Large intestine (tissue), 3 donors: Measurements from ENCODE around the gene DYSF. TPM values are rescaled to one million over a fixed set of nuclear protein-coding genes. Genes with fewer than 3 reads are reported as not detected.

Experiments used
- DNase-seq, 2 donors: peaks; one replicate each; pipeline versions ENCODE4 v3.0.0 to v3.0.0-alpha.2; 2013
- H3K27ac ChIP-seq: one replicate; pipeline ENCODE4 v1.5.1; 2013; ENCODE audit warnings: low read length
- H3K27me3 ChIP-seq: 2 replicates; pipeline ENCODE4 v1.6.1; 2013; ENCODE audit warnings: low read length; ENCODE audit not compliant: control insufficient read depth, insufficient read depth
- H3K36me3 ChIP-seq: 2 replicates; pipeline ENCODE4 v1.6.1; 2013; ENCODE audit warnings: low read length; ENCODE audit not compliant: control insufficient read depth, insufficient read depth
- H3K4me1 ChIP-seq: one replicate; pipeline ENCODE4 v1.6.1; 2013; ENCODE audit warnings: low read length; ENCODE audit not compliant: control insufficient read depth, insufficient read depth
- H3K4me3 ChIP-seq: one replicate; pipeline ENCODE4 v1.5.1; 2013; ENCODE audit warnings: low read length
- H3K9me3 ChIP-seq: one replicate; pipeline ENCODE4 v1.6.1; 2013; ENCODE audit warnings: mild to moderate bottlenecking, low read depth, low read length, moderate library complexity; ENCODE audit not compliant: control insufficient read depth
- WGBS: methylation state at CpG from one replicate; pipeline ENCODE4 v1.1.5; 2013; ENCODE audit warnings: low lambda C conversion rate; ENCODE audit not compliant: insufficient coverage; 5-methylcytosine and 5-hydroxymethylcytosine counted together
- polyA plus RNA-seq: library from polyadenylated mRNA; unstranded; fragments of 120-200 nt; gene quantifications from one replicate; pipeline ENCODE4 v1.2.1, GENCODE V29; 2013

The DYSF gene
- polyA plus RNA-seq, 1 donor, result 6.3 TPM

- Histone ChIP-seq H3K27me3 (no peaks in the 10 kb centered on the region), H3K36me3 (no peaks in the 10 kb centered on the region), H3K9me3 (no peaks in the 10 kb centered on the region), H3K27ac (no peak overlapping the region), H3K4me3 (no peak overlapping the region), H3K4me1 (peaks cover 18% of the 10 kb centered on the region)
- DNase-seq, result no peak
- 93% methylated on average over 3 of the region's 31 CpGs for WGBS
These were observed 106.7 kb downstream of the DYSF start for GRCh38 chr2:71559828-71560637.

DNA sequence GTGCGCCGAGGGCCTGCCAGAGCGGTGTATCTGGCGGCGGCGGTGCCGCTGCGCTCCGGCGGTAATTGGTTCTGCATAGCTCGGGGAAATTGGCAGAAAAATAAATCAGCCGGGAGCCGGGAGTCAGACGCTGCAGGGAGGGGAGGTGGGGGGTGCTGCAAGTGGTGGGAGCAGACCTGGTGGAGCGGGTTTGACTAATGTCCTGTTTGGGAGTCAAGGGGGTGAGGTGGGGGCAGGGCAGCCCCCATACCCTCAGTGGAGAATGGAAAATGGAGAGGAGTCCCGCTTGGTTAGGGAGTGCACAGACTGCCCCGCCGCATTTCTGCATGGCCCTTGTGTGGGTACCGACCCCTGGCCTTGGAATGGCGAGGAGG, 107.3 kb downstream of the DYSF start:
- no peaks in the 10 kb centered on the region for H3K36me3 ChIP-seq
- WGBS, result 80% methylated on average over 1 of the region's 20 CpGs
- no peak for DNase-seq
- H3K4me3 ChIP-seq, result no peak overlapping the region
- peaks cover 15% of the 10 kb centered on the region for H3K4me1 ChIP-seq
- H3K9me3 ChIP-seq, result no peaks in the 10 kb centered on the region
- no peaks in the 10 kb centered on the region for H3K27me3 ChIP-seq
- no peak overlapping the region for H3K27ac ChIP-seq

GRCh38 chr2:71561441-71562267, 108.3 kb downstream of the DYSF start:
- DNase-seq, result no peak
- WGBS, result no CpG with 5 or more reads among the region's 15 CpGs
- Histone ChIP-seq H3K27ac (no peak overlapping the region), H3K4me3 (no peak overlapping the region), H3K9me3 (no peaks in the 10 kb centered on the region), H3K27me3 (no peaks in the 10 kb centered on the region), H3K4me1 (peaks cover 6% of the 10 kb centered on the region), H3K36me3 (no peaks in the 10 kb centered on the region)

DNA sequence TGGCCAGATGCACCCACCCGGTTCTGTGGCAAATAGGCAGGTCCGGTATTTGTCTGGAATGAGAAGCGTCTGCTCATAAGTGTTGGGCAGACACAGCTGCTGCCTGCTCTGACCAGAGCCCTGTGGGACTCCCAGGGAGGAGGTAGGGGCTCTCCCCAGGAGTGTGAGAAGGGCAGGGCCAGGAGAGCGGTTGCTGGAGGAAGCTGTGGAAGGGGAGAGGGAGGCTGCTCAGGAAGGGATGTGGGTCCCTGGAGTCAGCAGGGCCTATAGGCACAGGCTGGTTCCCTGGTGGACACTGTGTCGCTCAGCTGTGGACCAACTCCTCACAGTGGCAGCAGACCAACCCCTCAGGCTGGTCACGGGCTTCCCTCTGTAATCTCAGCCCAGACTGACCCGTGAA, 109.2 kb downstream of the DYSF start:
- Histone ChIP-seq H3K27ac (no peak overlapping the region), H3K9me3 (no peaks in the 10 kb centered on the region), H3K36me3 (no peaks in the 10 kb centered on the region), H3K4me1 (peaks cover 6% of the 10 kb centered on the region), H3K4me3 (no peak overlapping the region), H3K27me3 (no peaks in the 10 kb centered on the region)
- no CpG with 5 or more reads among the region's 7 CpGs for WGBS
- peak in 1 of 2 donors; percentile 32 for DNase-seq

DNA sequence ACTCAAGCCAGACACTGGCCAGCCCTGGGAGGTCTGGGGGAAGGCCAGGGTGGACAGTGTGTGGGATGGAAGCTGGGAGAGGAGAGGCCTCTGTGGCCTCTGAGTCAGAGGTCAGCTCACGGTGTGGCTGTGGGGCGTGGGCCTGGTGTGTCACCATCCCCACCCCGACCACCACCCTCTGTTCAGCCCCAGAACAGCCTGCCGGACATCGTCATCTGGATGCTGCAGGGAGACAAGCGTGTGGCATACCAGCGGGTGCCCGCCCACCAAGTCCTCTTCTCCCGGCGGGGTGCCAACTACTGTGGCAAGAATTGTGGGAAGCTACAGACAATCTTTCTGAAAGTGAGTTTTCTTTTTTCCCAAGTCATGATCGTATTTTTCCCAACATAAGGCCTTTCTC, 110.5 kb downstream of the DYSF start:
- peaks cover 6% of the 10 kb centered on the region for H3K4me1 ChIP-seq
- 100% methylated on average over 1 of the region's 11 CpGs for WGBS
- no peak overlapping the region for H3K4me3 ChIP-seq
- no peaks in the 10 kb centered on the region for H3K36me3 ChIP-seq
- DNase-seq, result no peak
- H3K27me3 ChIP-seq, result no peaks in the 10 kb centered on the region
- H3K9me3 ChIP-seq, result no peaks in the 10 kb centered on the region
- no peak overlapping the region for H3K27ac ChIP-seq

DNA sequence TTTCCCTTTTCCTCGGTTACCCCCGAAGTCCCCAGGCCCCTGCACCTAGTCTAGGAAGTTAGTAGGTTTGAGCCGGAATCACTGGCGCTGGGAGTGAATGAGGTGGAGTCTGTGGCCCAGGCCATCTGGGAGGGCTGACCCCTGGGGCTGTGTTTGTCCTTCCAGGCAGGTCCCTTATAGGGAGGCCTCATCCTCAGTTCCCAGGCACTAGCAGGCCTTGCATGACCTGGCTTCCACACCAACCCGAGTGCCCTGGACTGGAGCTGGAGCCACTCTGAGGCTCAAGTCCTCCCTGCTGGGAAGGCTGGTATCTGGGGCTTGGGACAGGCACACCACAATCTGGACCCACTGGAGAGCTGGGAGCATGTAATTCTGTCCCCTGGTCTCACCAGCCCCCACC, 111.0 kb downstream of the DYSF start:
- Histone ChIP-seq H3K9me3 (no peaks in the 10 kb centered on the region), H3K27me3 (no peaks in the 10 kb centered on the region), H3K27ac (no peak overlapping the region), H3K4me3 (no peak overlapping the region), H3K4me1 (peaks cover 6% of the 10 kb centered on the region), H3K36me3 (no peaks in the 10 kb centered on the region)
- no peak for DNase-seq
- WGBS, result no CpG with 5 or more reads among the region's 5 CpGs

- H3K36me3 ChIP-seq, result no peaks in the 10 kb centered on the region
- no peak overlapping the region for H3K4me3 ChIP-seq
- peaks cover 3% of the 10 kb centered on the region for H3K4me1 ChIP-seq
- H3K27ac ChIP-seq, result no peak overlapping the region
- no peaks in the 10 kb centered on the region for H3K9me3 ChIP-seq
- WGBS, result no CpG with 5 or more reads among the region's 7 CpGs
- no peaks in the 10 kb centered on the region for H3K27me3 ChIP-seq
- no peak for DNase-seq
These were observed 111.4 kb downstream of the DYSF start for GRCh38 chr2:71564790-71565189.

GRCh38 chr2:71566372-71566771, 113.0 kb downstream of the DYSF start:
- Histone ChIP-seq H3K36me3 (no peaks in the 10 kb centered on the region), H3K4me3 (no peak overlapping the region), H3K9me3 (peaks cover 7% of the 10 kb centered on the region), H3K27me3 (no peaks in the 10 kb centered on the region), H3K27ac (no peak overlapping the region), H3K4me1 (no peaks in the 10 kb centered on the region)
- no peak for DNase-seq
- WGBS, result no CpG with 5 or more reads among the region's 9 CpGs

- WGBS, result no CpG with 5 or more reads among the region's 9 CpGs
- Histone ChIP-seq H3K36me3 (no peaks in the 10 kb centered on the region), H3K27me3 (no peaks in the 10 kb centered on the region), H3K4me3 (no peak overlapping the region), H3K9me3 (peaks cover 16% of the 10 kb centered on the region), H3K27ac (no peak overlapping the region), H3K4me1 (no peaks in the 10 kb centered on the region)
- no peak for DNase-seq
These were observed 114.3 kb downstream of the DYSF start for GRCh38 chr2:71567625-71568024.

- WGBS, result no CpG with 5 or more reads among the region's 14 CpGs
- H3K4me3 ChIP-seq, result no peak overlapping the region
These were observed 114.7 kb downstream of the DYSF start for GRCh38 chr2:71568103-71568502.

More at GRCh38 chr2:71568103-71568502, 114.7 kb downstream of the DYSF start:
- Histone ChIP-seq H3K36me3 (no peaks in the 10 kb centered on the region), H3K9me3 (peaks cover 16% of the 10 kb centered on the region), H3K4me1 (no peaks in the 10 kb centered on the region), H3K27ac (no peak overlapping the region), H3K27me3 (no peaks in the 10 kb centered on the region)
- no peak for DNase-seq
